Measurements from ENCODE around the gene TENT4A. TPM values are rescaled to one million over a fixed set of nuclear protein-coding genes. Genes with fewer than 3 reads are reported as not detected.

TENT4A gene
- total RNA-seq, 6 experiments from 2014 or later, result 8.5 to 23.1 (median 13.2) TPM

GRCh38 chr5:6746244-6746643, 33.0 kb downstream of the TENT4A start:
- 73% methylated on average over 6 of the region's 9 CpGs for WGBS (ENCODE audit: insufficient coverage, low coverage, low lambda C conversion rate, missing lambda C conversion rate)
- TF ChIP-seq CTCF (IDR thresholded peaks at IDR 0.05) (no peak), POLR2A (IDR thresholded peaks at IDR 0.05) (no peak)
- Histone ChIP-seq H3K27ac (no peak overlapping the region), H3K9me3 (no peaks in the 10 kb centered on the region), H3K36me3 (peaks cover 0 to 59% (median 5%) of the 10 kb centered on the region in 4 donors), H3K4me3 (no peak overlapping the region), H3K27me3 (no peaks in the 10 kb centered on the region), H3K4me1 (peaks cover 0 to 6% (median 0%) of the 10 kb centered on the region in 4 donors)
- no peak for DNase-seq
- intact Hi-C loops (cut with DNase I), result loop anchor here (10.0 kb wide), 1 partner anchor 111 kb away; the partner anchor contains the start of genes NSUN2 (in 2 of the 2) and SRD5A1 (in 2 of the 2)
- no peak for ATAC-seq

GRCh38 chr5:6747103-6747502, 33.9 kb downstream of the TENT4A start:
- H3K4me3 ChIP-seq, result no peak overlapping the region
- no peak overlapping the region for H3K27ac ChIP-seq
- no peak for ATAC-seq
- WGBS (ENCODE audit: insufficient coverage, low coverage, low lambda C conversion rate, missing lambda C conversion rate), result 69% methylated on average over 8 of the region's 9 CpGs
- H3K9me3 ChIP-seq, result no peaks in the 10 kb centered on the region
- intact Hi-C loops (cut with DNase I), result loop anchor here (10.0 kb wide), 1 partner anchor 112 kb away; the partner anchor contains the start of genes NSUN2 (in 2 of the 2) and SRD5A1 (in 2 of the 2)
- H3K36me3 ChIP-seq, result peaks cover 4 to 67% (median 6%) of the 10 kb centered on the region in 4 donors
- H3K4me1 ChIP-seq, result peaks cover 0 to 6% (median 0%) of the 10 kb centered on the region in 4 donors
- DNase-seq, result no peak
- no peak for TF ChIP-seq CTCF (IDR thresholded peaks at IDR 0.05)
- no peak for TF ChIP-seq POLR2A (IDR thresholded peaks at IDR 0.05)
- no peaks in the 10 kb centered on the region for H3K27me3 ChIP-seq

GRCh38 chr5:6748142-6748541, 34.9 kb downstream of the TENT4A start:
- intact Hi-C loops (cut with DNase I), result loop anchor here (10.0 kb wide), 1 partner anchor 113 kb away; the partner anchor contains the start of genes NSUN2 (in 2 of the 2) and SRD5A1 (in 2 of the 2)
- no peak for TF ChIP-seq POLR2A (IDR thresholded peaks at IDR 0.05)
- no peak for ATAC-seq
- no peaks in the 10 kb centered on the region for H3K27me3 ChIP-seq
- H3K4me1 ChIP-seq, result peaks cover 0 to 6% (median 0%) of the 10 kb centered on the region in 4 donors
- peaks cover 6 to 69% (median 9%) of the 10 kb centered on the region in 4 donors for H3K36me3 ChIP-seq
- 83% methylated on average over 6 of the region's 11 CpGs for WGBS (ENCODE audit: insufficient coverage, low coverage, low lambda C conversion rate, missing lambda C conversion rate)
- no peak overlapping the region for H3K27ac ChIP-seq
- H3K9me3 ChIP-seq, result no peaks in the 10 kb centered on the region
- peak in 1 of 3 donors; percentile 25 for DNase-seq
- no peak overlapping the region for H3K4me3 ChIP-seq

- DNase-seq, result no peak
- no peaks in the 10 kb centered on the region for H3K27me3 ChIP-seq
- no peak for TF ChIP-seq CTCF (IDR thresholded peaks at IDR 0.05)
- no peak for TF ChIP-seq POLR2A (IDR thresholded peaks at IDR 0.05)
- H3K4me1 ChIP-seq, result peaks cover 0 to 6% (median 0%) of the 10 kb centered on the region in 4 donors
- no peaks in the 10 kb centered on the region for H3K9me3 ChIP-seq
- ATAC-seq, result no peak
- peaks cover 7 to 68% (median 12%) of the 10 kb centered on the region in 4 donors for H3K36me3 ChIP-seq
- no peak overlapping the region for H3K4me3 ChIP-seq
- H3K27ac ChIP-seq, result no peak overlapping the region
- 87% methylated on average over 17 of the region's 22 CpGs for WGBS (ENCODE audit: insufficient coverage, low coverage, low lambda C conversion rate, missing lambda C conversion rate)
- intact Hi-C loops (cut with DNase I), result loop anchor here (10.0 kb wide), 1 partner anchor 114 kb away; the partner anchor contains the start of genes NSUN2 (in 2 of the 2) and SRD5A1 (in 2 of the 2)
These were observed 35.9 kb downstream of the TENT4A start for GRCh38 chr5:6749026-6749716.

Measured in right lobe of liver (tissue), 6 donors.